ENCODE results near the gene DFFB.
A peak's percentile ranks its signal among the peaks of the same experiment; 100 is the strongest.

Gene DFFB

GRCh38 chr1:3888301-3888700, 31.0 kb downstream of the DFFB start:
- no peak for DNase-seq (ENCODE audit: low read depth in 1 of 2, low spot score in 1 of 2)
- TF ChIP-seq CTCF (IDR thresholded peaks at IDR 0.05; ENCODE audit: insufficient read depth, low read length) (no peak), REST (IDR thresholded peaks at IDR 0.05; ENCODE audit: insufficient replicate concordance, low read depth) (no peak), GABPA (IDR thresholded peaks at IDR 0.05; ENCODE audit: low read depth) (no peak), POLR2AphosphoS5 (IDR thresholded peaks at IDR 0.05; ENCODE audit: low read depth) (no peak), SPI1 (IDR thresholded peaks at IDR 0.05; ENCODE audit: borderline replicate concordance, low read depth) (no peak)
- Histone ChIP-seq H3K27ac (replicated peaks) (no peak overlapping the region), H3K27me3 (ENCODE audit: insufficient read depth, poor library complexity, severe bottlenecking) (no peaks in the 10 kb centered on the region), H3K4me3 (replicated peaks; ENCODE audit: insufficient read depth, low read length) (no peak overlapping the region)

- no peak for TF ChIP-seq GABPA (IDR thresholded peaks at IDR 0.05; ENCODE audit: low read depth)
- no peak for TF ChIP-seq REST (IDR thresholded peaks at IDR 0.05; ENCODE audit: insufficient replicate concordance, low read depth)
- TF ChIP-seq SPI1 (IDR thresholded peaks at IDR 0.05; ENCODE audit: borderline replicate concordance, low read depth): peak; percentile 43; the same call in 1 of the 2 replicates
- TF ChIP-seq POLR2AphosphoS5 (IDR thresholded peaks at IDR 0.05; ENCODE audit: low read depth): no peak
- TF ChIP-seq CTCF (IDR thresholded peaks at IDR 0.05; ENCODE audit: insufficient read depth, low read length): no peak
- peak in 1 of 2 experiments; percentile 55 for DNase-seq (ENCODE audit: low read depth in 1 of 2, low spot score in 1 of 2)
- H3K27me3 ChIP-seq (ENCODE audit: insufficient read depth, poor library complexity, severe bottlenecking): no peaks in the 10 kb centered on the region
- no peak overlapping the region for H3K4me3 ChIP-seq (replicated peaks; ENCODE audit: insufficient read depth, low read length)
- H3K27ac ChIP-seq (replicated peaks): peak overlapping the region; percentile 40; the same call in 1 of the 2 replicates
These were observed 32.7 kb downstream of the DFFB start for GRCh38 chr1:3889936-3890335.

- peak; percentile 63 to 70 for DNase-seq (ENCODE audit: low read depth in 1 of 2, low spot score in 1 of 2)
- H3K4me3 ChIP-seq (replicated peaks; ENCODE audit: insufficient read depth, low read length): no peak overlapping the region
These were observed 33.4 kb downstream of the DFFB start for GRCh38 chr1:3890389-3891328.

More at GRCh38 chr1:3890389-3891328, 33.4 kb downstream of the DFFB start:
- H3K27ac ChIP-seq (replicated peaks): peak overlapping the region; percentile 40
- H3K27me3 ChIP-seq (ENCODE audit: insufficient read depth, poor library complexity, severe bottlenecking): no peaks in the 10 kb centered on the region
- TF ChIP-seq GABPA (IDR thresholded peaks at IDR 0.05; ENCODE audit: low read depth): no peak
- TF ChIP-seq REST (IDR thresholded peaks at IDR 0.05; ENCODE audit: insufficient replicate concordance, low read depth): no peak
- TF ChIP-seq POLR2AphosphoS5 (IDR thresholded peaks at IDR 0.05; ENCODE audit: low read depth): no peak
- no peak for TF ChIP-seq CTCF (IDR thresholded peaks at IDR 0.05; ENCODE audit: insufficient read depth, low read length)
- TF ChIP-seq SPI1 (IDR thresholded peaks at IDR 0.05; ENCODE audit: borderline replicate concordance, low read depth): peak; percentile 85
